Left ventricle myocardium inferior (tissue), 1 donor: Measurements from ENCODE around the gene GPR152. TPM values are rescaled to one million over a fixed set of nuclear protein-coding genes. Genes with fewer than 3 reads are reported as not detected.
"Not testable (repeated sequence)": the region's sequence is repeated elsewhere in the genome, so short reads cannot be mapped to it uniquely, and the experiment has no call there.

Source experiments
- DNase-seq: peaks from one replicate; pipeline ENCODE4 v3.0.0-alpha.2; 2020
- H3K27ac ChIP-seq: fragments of 200-600 bp; replicated peaks from 2 replicates; pipeline ENCODE4 v1.8.0; 2021
- H3K27me3 ChIP-seq: fragments of 200-600 bp; 2 replicates; pipeline ENCODE4 v1.8.0; 2021; ENCODE audit warnings: low read depth
- H3K36me3 ChIP-seq: fragments of 200-600 bp; 2 replicates; pipeline ENCODE4 v1.8.0; 2021
- H3K4me1 ChIP-seq: fragments of 200-600 bp; 2 replicates; pipeline ENCODE4 v1.8.0; 2021
- H3K4me3 ChIP-seq: fragments of 200-600 bp; 2 replicates; pipeline ENCODE4 v1.8.0; 2021; ENCODE audit warnings: mild to moderate bottlenecking, moderate library complexity
- H3K9me3 ChIP-seq: fragments of 200-600 bp; replicated peaks from 2 replicates; pipeline ENCODE4 v1.8.0; 2021
- CTCF ChIP-seq: fragments of 200-600 bp; IDR thresholded peaks from 2 replicates; pipeline ENCODE4 v1.8.0; 2021; ENCODE audit warnings: antibody characterized with exemption, mild to moderate bottlenecking, borderline replicate concordance
- intact Hi-C: fragments of 100-400 bp; cut with micrococcal nuclease; formaldehyde crosslinking; loops from one replicate; pipeline ENCODE4 v1.11.0; 2022
- microRNA-seq: library from miRNA; unstranded; fragments of <30 nt; microRNA quantifications from one replicate; pipeline ENCODE4 v1.2.0, GENCODE V29; 2020
- total RNA-seq: library from RNA; stranded (reverse); fragmentation: NEBNext Ultra II Directional; extraction: Animal tissue kit (Norgen Biotek cat#: 25700); gene quantifications from one replicate; pipeline ENCODE4 v1.2.1, GENCODE V29; 2021
- donor health status: DM: no; HTN: yes; CAD: no; lungs with severe emphysema.

The GPR152 gene
- total RNA-seq, 1 donor from 2014 or later, result not detected

- Histone ChIP-seq H3K36me3 (peaks cover 4% of the 10 kb centered on the region), H3K4me1 (peaks cover 38% of the 10 kb centered on the region), H3K27me3 (peaks cover 28% of the 10 kb centered on the region), H3K4me3 (no peak overlapping the region), H3K9me3 (no peaks in the 10 kb centered on the region), H3K27ac (no peak overlapping the region)
- intact Hi-C loops, result no loop called here
- no peak for TF ChIP-seq CTCF
- DNase-seq, result no peak
Observed at GRCh38 chr11:67405196-67405567, 47.3 kb downstream of the GPR152 start.

GRCh38 chr11:67404515-67405195 lies 47.9 kb downstream of the GPR152 start:
- Histone ChIP-seq H3K4me1 (peaks cover 43% of the 10 kb centered on the region), H3K36me3 (peaks cover 7% of the 10 kb centered on the region), H3K27me3 (peaks cover 22% of the 10 kb centered on the region), H3K4me3 (peak overlapping the region; percentile 11), H3K9me3 (no peaks in the 10 kb centered on the region), H3K27ac (no peak overlapping the region)
- no peak for TF ChIP-seq CTCF
- DNase-seq, result no peak
- intact Hi-C loops, result no loop called here

- Histone ChIP-seq H3K27me3 (peaks cover 10% of the 10 kb centered on the region), H3K36me3 (peaks cover 22% of the 10 kb centered on the region), H3K4me1 (peaks cover 59% of the 10 kb centered on the region), H3K27ac (peak overlapping the region; percentile 21)
- H3K9me3 ChIP-seq, DNase-seq, intact Hi-C loops, H3K4me3 ChIP-seq: not testable (repeated sequence)
Observed at GRCh38 chr11:67403085-67403484, 49.4 kb downstream of the GPR152 start.

- H3K9me3 ChIP-seq, DNase-seq, H3K27me3 ChIP-seq, intact Hi-C loops: not testable (repeated sequence)
- H3K27ac ChIP-seq, result peak overlapping the region; percentile 99
- H3K4me1 ChIP-seq, result peaks cover 66% of the 10 kb centered on the region
- peaks cover 30% of the 10 kb centered on the region for H3K36me3 ChIP-seq
- peak overlapping the region; percentile 99 for H3K4me3 ChIP-seq
Observed at GRCh38 chr11:67402192-67402839, 50.2 kb downstream of the GPR152 start.

GRCh38 chr11:67401495-67402191 lies 50.9 kb downstream of the GPR152 start, which contains the start of gene PPP1CA:
TSS of gene PPP1CA (minus strand) at chr11:67401858. CDS start at chr11:67401782, 76 bp downstream.
- peak; percentile 79 for TF ChIP-seq CTCF
- Histone ChIP-seq H3K27me3 (peaks cover 7% of the 10 kb centered on the region), H3K9me3 (no peaks in the 10 kb centered on the region), H3K4me3 (peak within 1 kb of the TSS; percentile 99), H3K4me1 (peaks cover 66% of the 10 kb centered on the region), H3K27ac (peak within 1 kb of the TSS; percentile 99), H3K36me3 (peaks cover 37% of the 10 kb centered on the region)
- peak; percentile 92 for DNase-seq
- intact Hi-C loops, result no loop called here

Small RNAs within 50 kb of the gene (microRNA-seq; reads per million reads assigned to microRNA genes)
- not detected for gene MIR6752

Other genes with a start within 250 kb of the GPR152 start
- 53.8 TPM for gene GRK2, start 186.3 kb downstream of the GPR152 start, total RNA-seq
- gene ANKRD13D, start 163.4 kb downstream of the GPR152 start, total RNA-seq, result 11.8 TPM
- 14.9 TPM for gene SSH3, start 149.2 kb downstream of the GPR152 start, total RNA-seq
- gene POLD4, start 99.2 kb downstream of the GPR152 start, total RNA-seq, result 47.0 TPM
- 0.82 TPM for gene CLCF1, start 79.1 kb downstream of the GPR152 start, total RNA-seq
- 7.0 TPM for gene RAD9A, start 60.7 kb downstream of the GPR152 start, total RNA-seq
- gene PPP1CA, start 50.9 kb downstream of the GPR152 start, total RNA-seq, result 86.0 TPM
- gene TBC1D10C, start 48.6 kb downstream of the GPR152 start, total RNA-seq, result 1.0 TPM
- 14.5 TPM for gene CARNS1, start 37.1 kb downstream of the GPR152 start, total RNA-seq
- gene RPS6KB2, start 24.2 kb downstream of the GPR152 start, total RNA-seq, result 21.3 TPM
- gene PTPRCAP, start 15.0 kb downstream of the GPR152 start, total RNA-seq, result 0.60 TPM
- 25.5 TPM for gene CORO1B, start 9.3 kb downstream of the GPR152 start, total RNA-seq
- gene CABP4, start 2.6 kb upstream of the GPR152 start, total RNA-seq, result 1.4 TPM
- gene TMEM134, start 16.5 kb upstream of the GPR152 start, total RNA-seq, result 87.5 TPM
- 55.3 TPM for gene AIP, start 30.3 kb upstream of the GPR152 start, total RNA-seq
- gene PITPNM1, start 52.6 kb upstream of the GPR152 start, total RNA-seq, result 36.6 TPM
- 66.1 TPM for gene CDK2AP2, start 55.4 kb upstream of the GPR152 start, total RNA-seq
- gene CABP2, start 70.7 kb upstream of the GPR152 start, total RNA-seq, result not detected
- 313 TPM for gene GSTP1, start 131.1 kb upstream of the GPR152 start, total RNA-seq
- gene NDUFV1, start 154.2 kb upstream of the GPR152 start, total RNA-seq, result 640 TPM
- 102 TPM for gene NUDT8, start 177.2 kb upstream of the GPR152 start, total RNA-seq
- gene TBX10, start 187.0 kb upstream of the GPR152 start, total RNA-seq, result 0.14 TPM
- not detected for gene ACY3, start 198.0 kb upstream of the GPR152 start, total RNA-seq
- not detected for gene ALDH3B2, start 221.9 kb upstream of the GPR152 start, total RNA-seq